GM10266 (cell line): Measurements from ENCODE around the gene TRIM47.

ENCODE experiments used
- DNase-seq: peaks from one replicate; pipeline ENCODE4 v3.0.0; 2012; ENCODE audit errors: extremely low spot score
- CTCF ChIP-seq: IDR thresholded peaks from 2 replicates; pipeline ENCODE4 v1.5.1; 2012; ENCODE audit warnings: mild to moderate bottlenecking, low read depth; ENCODE audit not compliant: control insufficient read depth, insufficient read depth; ENCODE audit errors: missing control alignments

Gene TRIM47

GRCh38 chr17:75915268-75915667 is 36.9 kb upstream of the TRIM47 start:
- TF ChIP-seq CTCF = no peak
- no peak for DNase-seq

- DNase-seq = no peak
- TF ChIP-seq CTCF = no peak
These were observed 36.4 kb upstream of the TRIM47 start for GRCh38 chr17:75914643-75915267.

- no peak for DNase-seq
- TF ChIP-seq CTCF = no peak
These were observed 35.3 kb upstream of the TRIM47 start for GRCh38 chr17:75913537-75914210.

GRCh38 chr17:75910699-75911098 is 32.3 kb upstream of the TRIM47 start:
- no peak for DNase-seq
- no peak for TF ChIP-seq CTCF

- DNase-seq = no peak
- TF ChIP-seq CTCF = no peak
These were observed 31.5 kb upstream of the TRIM47 start for GRCh38 chr17:75909812-75910274.

- no peak for DNase-seq
- no peak for TF ChIP-seq CTCF
These were observed 30.9 kb upstream of the TRIM47 start for GRCh38 chr17:75909051-75909811.

- TF ChIP-seq CTCF = no peak
- no peak for DNase-seq
These were observed 29.8 kb upstream of the TRIM47 start for GRCh38 chr17:75908201-75908600.
